WTC11 (cell line): Measurements from ENCODE around the gene ANKDD1B. TPM values are rescaled to one million over a fixed set of nuclear protein-coding genes. Genes with fewer than 3 reads are reported as not detected.
A peak's percentile ranks its signal among the peaks of the same experiment; 100 is the strongest.
"Not testable (repeated sequence)": the region's sequence is repeated elsewhere in the genome, so short reads cannot be mapped to it uniquely, and the experiment has no call there.

Experiments
- ATAC-seq: fragments of 200-7000 bp; cut with Tn5 transposase; 2 replicates; pipeline ENCODE4 v1.10.0; 2021; ENCODE audit warnings: mild to moderate bottlenecking, moderate library complexity
- Bru-seq: library from RNA; stranded (reverse); fragments of 400-500 nt; gene quantifications from one replicate; lab custom pipeline; 2021; lab: Mats Ljungman, UMichigan
- CTCF ChIA-PET: fragments of 300-600 bp; sonication (Branson Sonifier 250); formaldehyde crosslinking; loops from one replicate; lab custom pipeline; 2021; ENCODE audit warnings: antibody characterized with exemption; lab: Charles Lee
- POLR2A ChIA-PET: fragments of 350-600 bp; sonication (Branson Sonifier 250); formaldehyde crosslinking; loops from one replicate; lab custom pipeline; 2021; ENCODE audit warnings: antibody characterized with exemption; lab: Charles Lee
- DNase-seq: peaks from one replicate; pipeline ENCODE4 v3.0.0; 2021; ENCODE audit warnings: low spot score
- H3K27ac Mint-ChIP-seq: 2 replicates; pipeline ENCODE4 v1.8.0; 2021; ENCODE audit warnings: mixed read lengths
- H3K27me3 Mint-ChIP-seq: 2 replicates; pipeline ENCODE4 v1.8.0; 2021; ENCODE audit warnings: low read depth, mild to moderate bottlenecking, moderate library complexity, mixed read lengths
- H3K36me3 Mint-ChIP-seq: 2 replicates; pipeline ENCODE4 v1.8.0; 2021; ENCODE audit warnings: mixed read lengths
- H3K4me1 Mint-ChIP-seq: 2 replicates; pipeline ENCODE4 v1.8.0; 2022; ENCODE audit warnings: mixed read lengths
- H3K4me3 Mint-ChIP-seq: 2 replicates; pipeline ENCODE4 v1.8.0; 2021; ENCODE audit warnings: mild to moderate bottlenecking, moderate library complexity, mixed read lengths
- H3K9me3 Mint-ChIP-seq: 2 replicates; pipeline ENCODE4 v1.8.0; 2021; ENCODE audit warnings: mixed read lengths
- CREB1 ChIP-seq: sonication (generic); formaldehyde crosslinking; IDR thresholded peaks from 2 replicates; pipeline ENCODE4 v1.8.0; 2023; ENCODE audit warnings: mild to moderate bottlenecking, missing genetic modification reagents
- EMX1 ChIP-seq: fragments of 250-450 bp; sonication (Bioruptor Pico); IDR thresholded peaks from 2 replicates; pipeline ENCODE4 v1.8.0; 2021; ENCODE audit warnings: mild to moderate bottlenecking
- ESRRA ChIP-seq: sonication (generic); formaldehyde crosslinking; IDR thresholded peaks from 2 replicates; pipeline ENCODE4 v1.8.1; 2022; ENCODE audit warnings: mild to moderate bottlenecking, missing genetic modification reagents, borderline replicate concordance
- ETV6 ChIP-seq: sonication (generic); formaldehyde crosslinking; IDR thresholded peaks from 2 replicates; pipeline ENCODE4 v1.8.1; 2022; ENCODE audit warnings: mild to moderate bottlenecking, missing genetic modification reagents
- FOXK1 ChIP-seq: sonication (generic); formaldehyde crosslinking; IDR thresholded peaks from 2 replicates; pipeline ENCODE4 v1.8.0; 2022; ENCODE audit warnings: mild to moderate bottlenecking, moderate library complexity, missing genetic modification reagents
- NR1H2 ChIP-seq: sonication (generic); formaldehyde crosslinking; IDR thresholded peaks from 2 replicates; pipeline ENCODE4 v1.9.0; 2021; ENCODE audit warnings: mild to moderate bottlenecking, moderate library complexity, missing genetic modification reagents
- NR3C1 ChIP-seq: sonication (generic); formaldehyde crosslinking; conservative IDR thresholded peaks from 2 replicates; pipeline ENCODE4 v1.8.1; 2023; ENCODE audit warnings: low read depth, mild to moderate bottlenecking, missing genetic modification reagents
- OVOL2 ChIP-seq: fragments of 250-450 bp; sonication (Bioruptor Pico); IDR thresholded peaks from 2 replicates; pipeline ENCODE4 v1.9.0; 2021; ENCODE audit warnings: mild to moderate bottlenecking, borderline replicate concordance
- RORB ChIP-seq: fragments of 250-450 bp; sonication (Bioruptor Pico); IDR thresholded peaks from 2 replicates; pipeline ENCODE4 v1.9.0; 2021; ENCODE audit warnings: mild to moderate bottlenecking
- TEAD4 ChIP-seq: sonication (generic); formaldehyde crosslinking; IDR thresholded peaks from 2 replicates; pipeline ENCODE4 v1.8.0; 2022; ENCODE audit warnings: mild to moderate bottlenecking, missing genetic modification reagents
- USF1 ChIP-seq: sonication (generic); formaldehyde crosslinking; IDR thresholded peaks from 2 replicates; pipeline ENCODE4 v1.8.0; 2022; ENCODE audit warnings: mild to moderate bottlenecking, missing genetic modification reagents
- ZSCAN18 ChIP-seq: fragments of 250-450 bp; sonication (Bioruptor Pico); IDR thresholded peaks from 2 replicates; pipeline ENCODE4 v2.1.2; 2022; ENCODE audit warnings: mild to moderate bottlenecking, moderate library complexity
- long read RNA-seq, 3 experiments: library from RNA in 1 of 3; library from capped mRNA in 1 of 3; library from polyadenylated mRNA in 1 of 3; unstranded in 2 of 3; stranded (forward) in 1 of 3; transcript quantifications; one replicate each; pipeline ENCODE4 v2.0.0, GENCODE V29; 2021
- total RNA-seq: library from RNA; stranded (reverse); gene quantifications from 3 replicates; pipeline ENCODE4 v1.2.3, GENCODE V29; 2021
- TF ChIP-seq, protein P1 (sequence below): sonication (generic); formaldehyde crosslinking; IDR thresholded peaks from 2 replicates; pipeline ENCODE4 v1.8.0; 2022; ENCODE audit warnings: mild to moderate bottlenecking, missing genetic modification reagents
- TF ChIP-seq, protein P2 (sequence below): sonication (generic); formaldehyde crosslinking; IDR thresholded peaks from 2 replicates; pipeline ENCODE4 v1.8.1; 2022; ENCODE audit warnings: missing genetic modification reagents, borderline replicate concordance
- TF ChIP-seq, protein P3 (sequence below): sonication (generic); formaldehyde crosslinking; IDR thresholded peaks from 2 replicates; pipeline ENCODE4 v1.8.1; 2023; ENCODE audit warnings: mild to moderate bottlenecking, missing genetic modification reagents

ANKDD1B gene
- 0.07 to 0.28 TPM (median 0.14 TPM) in 3 replicates for total RNA-seq
- percentile 34 among the genes with signal in this experiment for Bru-seq, nascent RNA
- long read RNA-seq, experiment 1, partial matches to known transcripts: 0 of 1 reads
- long read RNA-seq, experiment 1, other reads (novel, unspliced or antisense): 1 of 1 reads
- long read RNA-seq, experiment 2, partial matches to known transcripts: 0 of 2 reads
- long read RNA-seq, experiment 2, other reads (novel, unspliced or antisense): 2 of 2 reads
- long read RNA-seq, experiment 3: 0 reads

DNA sequence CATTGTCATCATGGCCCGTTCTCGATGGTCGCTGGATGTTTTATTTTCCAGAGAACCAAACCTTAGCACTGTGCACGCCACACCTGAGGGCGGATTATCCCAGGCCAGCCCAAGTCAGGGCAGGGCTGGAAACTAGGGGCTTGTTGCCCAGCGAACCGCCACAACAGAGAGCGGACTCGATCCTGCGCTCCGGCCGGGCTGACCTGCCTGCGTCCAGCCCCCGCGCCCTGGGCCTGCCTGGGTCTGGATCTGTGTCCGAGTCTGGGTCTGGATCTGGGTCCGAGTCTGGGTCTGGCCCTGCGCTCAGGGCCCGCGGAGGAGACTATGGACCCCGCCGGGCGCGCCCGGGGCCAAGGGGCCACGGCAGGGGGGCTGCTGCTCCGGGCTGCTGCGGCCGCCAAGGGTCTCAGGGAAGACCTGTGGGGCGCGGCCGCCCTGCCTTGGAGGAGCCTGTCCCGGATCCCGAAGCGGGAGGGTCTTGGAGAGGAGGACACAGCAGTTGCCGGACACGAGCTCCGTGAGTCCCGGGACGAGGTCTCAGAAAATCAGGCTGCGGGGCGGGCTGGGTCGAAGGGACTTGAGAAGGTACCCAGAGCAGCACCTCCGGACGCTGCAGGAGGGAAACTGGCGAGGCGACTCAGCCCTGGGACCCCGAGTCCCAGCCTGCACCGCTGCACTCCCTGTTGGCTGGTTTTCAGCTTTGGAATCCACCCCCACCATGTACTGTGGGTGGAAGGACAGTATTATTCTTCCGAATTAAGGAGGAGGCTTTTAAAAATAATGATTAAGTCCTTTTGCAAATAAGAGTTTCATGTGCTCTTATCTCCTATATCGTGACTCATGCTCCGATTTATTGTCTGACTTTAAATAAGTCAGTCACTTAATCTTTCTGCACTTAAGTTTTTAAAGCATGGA lies at the start of gene ANKDD1B:
ANKDD1B (plus strand) TSS at position 143 of the 915 bp plus-strand sequence; CDS start at position 325, 182 bp downstream.
- Mint-ChIP-seq H3K9me3 (no peaks in the 10 kb centered on the region), H3K27ac (no peak within 1 kb of the TSS), H3K4me3 (peak within 1 kb of the TSS; percentile 77), H3K27me3 (peaks cover 8% of the 10 kb centered on the region), H3K4me1 (peaks cover 37% of the 10 kb centered on the region), H3K36me3 (no peaks in the 10 kb centered on the region)
- ATAC-seq (peak; percentile 64), DNase-seq (peak; percentile 59)
- TF ChIP-seq, protein P1, sequence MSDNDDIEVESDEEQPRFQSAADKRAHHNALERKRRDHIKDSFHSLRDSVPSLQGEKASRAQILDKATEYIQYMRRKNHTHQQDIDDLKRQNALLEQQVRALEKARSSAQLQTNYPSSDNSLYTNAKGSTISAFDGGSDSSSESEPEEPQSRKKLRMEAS (CRISPR knock-in tag): peak; percentile 16; the same call in 1 of the 2 replicates
- TF ChIP-seq RORB: no peak
- TF ChIP-seq ETV6 (CRISPR knock-in tag): 0 out of 2 replicates have a peak, but pooled peaks have one; percentile 12
- TF ChIP-seq, protein P2, sequence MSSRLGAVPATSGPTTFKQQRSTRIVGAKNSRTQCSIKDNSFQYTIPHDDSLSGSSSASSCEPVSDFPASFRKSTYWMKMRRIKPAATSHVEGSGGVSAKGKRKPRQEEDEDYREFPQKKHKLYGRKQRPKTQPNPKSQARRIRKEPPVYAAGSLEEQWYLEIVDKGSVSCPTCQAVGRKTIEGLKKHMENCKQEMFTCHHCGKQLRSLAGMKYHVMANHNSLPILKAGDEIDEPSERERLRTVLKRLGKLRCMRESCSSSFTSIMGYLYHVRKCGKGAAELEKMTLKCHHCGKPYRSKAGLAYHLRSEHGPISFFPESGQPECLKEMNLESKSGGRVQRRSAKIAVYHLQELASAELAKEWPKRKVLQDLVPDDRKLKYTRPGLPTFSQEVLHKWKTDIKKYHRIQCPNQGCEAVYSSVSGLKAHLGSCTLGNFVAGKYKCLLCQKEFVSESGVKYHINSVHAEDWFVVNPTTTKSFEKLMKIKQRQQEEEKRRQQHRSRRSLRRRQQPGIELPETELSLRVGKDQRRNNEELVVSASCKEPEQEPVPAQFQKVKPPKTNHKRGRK (CRISPR knock-in tag): no peak
- 0 out of 2 replicates have a peak, but pooled peaks have one; percentile 4 for TF ChIP-seq FOXK1 (CRISPR knock-in tag)
- CTCF ChIA-PET: interaction anchor here (0.6 kb wide), 1 partner anchor 71 kb away, joined by 3 read pairs; no protein-coding TSS in a partner anchor
- POLR2A ChIA-PET: no interaction called here

- CTCF ChIA-PET, H3K4me1 Mint-ChIP-seq, H3K27ac Mint-ChIP-seq, ATAC-seq, H3K27me3 Mint-ChIP-seq, H3K4me3 Mint-ChIP-seq, DNase-seq: not testable (repeated sequence)
- POLR2A ChIA-PET: interaction anchor here (0.5 kb wide), 1 partner anchor 13 kb away, joined by 3 read pairs; no protein-coding TSS in a partner anchor
- Mint-ChIP-seq H3K9me3 (peaks cover 30% of the 10 kb centered on the region), H3K36me3 (peaks cover 31% of the 10 kb centered on the region)
These were observed 45.1 kb upstream of the ANKDD1B start for GRCh38 chr5:75565991-75566709.

DNA sequence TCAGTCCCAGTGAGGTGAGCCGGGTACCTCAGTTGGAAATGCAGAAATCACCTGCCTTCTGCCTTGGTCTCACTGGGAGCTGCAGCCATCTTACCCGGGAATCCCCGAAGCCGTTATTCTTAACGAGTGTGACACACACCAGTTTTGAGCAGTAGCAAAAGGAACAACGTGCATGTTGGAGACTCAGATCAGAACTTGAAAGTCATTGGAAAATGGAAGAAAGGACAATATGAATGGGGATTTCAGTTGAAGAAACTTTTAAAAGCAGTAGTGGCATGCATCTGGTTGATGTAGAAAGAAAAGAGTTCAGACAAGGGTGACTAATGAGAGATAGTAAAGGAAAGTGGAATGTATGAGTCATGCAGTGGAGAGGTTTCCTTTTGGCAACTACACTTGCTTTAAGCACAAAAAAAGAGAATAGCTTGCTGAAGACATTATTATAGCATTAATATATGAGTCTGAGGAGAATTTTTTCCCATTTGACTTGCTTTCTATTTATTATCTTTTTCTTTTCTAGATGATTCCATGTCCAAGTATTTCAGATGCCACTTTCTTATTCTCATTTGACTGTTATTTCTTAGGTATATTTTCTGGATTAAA lies 44.4 kb upstream of the ANKDD1B start:
- CTCF ChIA-PET: no interaction called here
- no peak for DNase-seq
- ATAC-seq: no peak
- no peak for TF ChIP-seq ESRRA (CRISPR knock-in tag)
- TF ChIP-seq, all 79 proteins: peak for 0
- no peak overlapping the region for H3K4me3 Mint-ChIP-seq
- H3K4me1 Mint-ChIP-seq: peaks cover 5% of the 10 kb centered on the region
- POLR2A ChIA-PET: no interaction called here
- H3K27me3 Mint-ChIP-seq: no peaks in the 10 kb centered on the region
- H3K36me3 Mint-ChIP-seq: peaks cover 31% of the 10 kb centered on the region
- H3K9me3 Mint-ChIP-seq: peaks cover 27% of the 10 kb centered on the region
- H3K27ac Mint-ChIP-seq: no peak overlapping the region

DNA sequence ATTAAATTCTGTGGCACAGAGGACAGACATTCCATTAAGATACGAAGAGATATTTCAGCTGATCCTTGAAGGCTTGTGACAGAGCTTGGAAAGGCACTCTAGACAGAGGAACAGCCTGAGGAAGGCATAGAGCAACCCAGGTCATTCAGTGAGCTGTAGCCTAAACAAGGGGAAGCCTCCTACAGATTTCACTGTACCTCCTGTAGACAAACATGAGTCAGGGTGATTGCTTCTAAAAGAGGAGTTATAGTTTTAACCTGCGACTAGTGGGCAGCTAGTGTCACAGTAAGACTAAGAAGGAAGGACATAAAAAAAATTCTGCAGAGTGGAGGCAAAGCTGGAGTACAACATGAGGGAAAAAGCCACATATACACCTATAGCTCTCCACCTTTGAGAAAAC lies 43.5 kb upstream of the ANKDD1B start:
- TF ChIP-seq, protein P3, sequence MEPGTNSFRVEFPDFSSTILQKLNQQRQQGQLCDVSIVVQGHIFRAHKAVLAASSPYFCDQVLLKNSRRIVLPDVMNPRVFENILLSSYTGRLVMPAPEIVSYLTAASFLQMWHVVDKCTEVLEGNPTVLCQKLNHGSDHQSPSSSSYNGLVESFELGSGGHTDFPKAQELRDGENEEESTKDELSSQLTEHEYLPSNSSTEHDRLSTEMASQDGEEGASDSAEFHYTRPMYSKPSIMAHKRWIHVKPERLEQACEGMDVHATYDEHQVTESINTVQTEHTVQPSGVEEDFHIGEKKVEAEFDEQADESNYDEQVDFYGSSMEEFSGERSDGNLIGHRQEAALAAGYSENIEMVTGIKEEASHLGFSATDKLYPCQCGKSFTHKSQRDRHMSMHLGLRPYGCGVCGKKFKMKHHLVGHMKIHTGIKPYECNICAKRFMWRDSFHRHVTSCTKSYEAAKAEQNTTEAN: no peak
- Mint-ChIP-seq H3K27ac (no peak overlapping the region), H3K9me3 (peaks cover 20% of the 10 kb centered on the region), H3K4me1 (no peaks in the 10 kb centered on the region), H3K27me3 (no peaks in the 10 kb centered on the region), H3K4me3 (no peak overlapping the region), H3K36me3 (peaks cover 29% of the 10 kb centered on the region)
- CTCF ChIA-PET: no interaction called here
- POLR2A ChIA-PET: no interaction called here
- DNase-seq (no peak), ATAC-seq (no peak)

DNA sequence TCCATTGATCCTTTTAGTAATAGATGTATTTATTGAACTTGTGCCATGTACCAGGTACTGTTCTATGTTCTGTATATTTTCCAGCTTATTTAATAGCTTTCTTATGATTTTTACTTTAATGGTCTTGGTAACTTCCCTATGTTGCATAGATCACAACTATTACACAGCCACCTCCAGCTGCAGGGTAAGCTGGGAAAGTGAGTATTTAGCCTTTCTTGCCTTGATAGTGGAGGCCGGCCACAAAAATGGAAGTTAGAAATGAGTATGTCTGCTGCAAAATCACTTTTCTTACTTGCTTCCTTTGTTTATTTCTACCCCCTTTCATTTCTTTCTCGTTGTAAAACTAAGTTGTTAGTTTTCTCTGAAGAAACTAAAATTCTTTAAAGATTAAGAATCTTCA lies 43.1 kb upstream of the ANKDD1B start:
- ChIA-PET CTCF (no interaction called here), POLR2A (no interaction called here)
- H3K4me1 Mint-ChIP-seq: no peaks in the 10 kb centered on the region

More for the DNA sequence above, 43.1 kb upstream of the ANKDD1B start:
- no peak overlapping the region for H3K27ac Mint-ChIP-seq
- DNase-seq (no peak), ATAC-seq (no peak)
- H3K27me3 Mint-ChIP-seq: no peaks in the 10 kb centered on the region
- H3K36me3 Mint-ChIP-seq: peaks cover 27% of the 10 kb centered on the region
- no peak for TF ChIP-seq NR3C1
- TF ChIP-seq NR1H2: no peak
- TF ChIP-seq OVOL2: no peak
- no peak for TF ChIP-seq ZSCAN18 (CRISPR knock-in tag)
- TF ChIP-seq TEAD4 (CRISPR knock-in tag): no peak
- no peak for TF ChIP-seq CREB1
- no peak for TF ChIP-seq USF1 (CRISPR knock-in tag)
- no peak for TF ChIP-seq EMX1 (CRISPR knock-in tag)
- H3K9me3 Mint-ChIP-seq: peaks cover 17% of the 10 kb centered on the region
- no peak overlapping the region for H3K4me3 Mint-ChIP-seq
